GM23338 (cell line): Measurements from ENCODE around the gene LPCAT3. TPM values are rescaled to one million over a fixed set of nuclear protein-coding genes. Genes with fewer than 3 reads are reported as not detected.

Experiments used
- ATAC-seq: fragments of 200-7000 bp; cut with Tn5 transposase; 3 replicates; pipeline ENCODE4 v1.9.1; 2020
- DNase-seq: peaks from one replicate; pipeline ENCODE4 v3.0.0-alpha.2; 2015; ENCODE audit warnings: low spot score
- H2AFZ ChIP-seq: fragments of 200-600 bp; sonication (generic); 2 replicates; pipeline ENCODE4 v1.8.0; 2016; ENCODE audit warnings: antibody characterized with exemption, mild to moderate bottlenecking, moderate library complexity
- H3F3A ChIP-seq: fragments of 200-600 bp; sonication (generic); replicated peaks from 2 replicates; pipeline ENCODE4 v1.8.0; 2017; ENCODE audit warnings: antibody characterized with exemption, mixed run types, low read depth
- H3K27ac ChIP-seq: fragments of 200-600 bp; sonication (generic); 2 replicates; pipeline ENCODE4 v1.6.1; 2016; ENCODE audit warnings: low read depth
- H3K27me3 ChIP-seq: fragments of 200-600 bp; sonication (generic); 2 replicates; pipeline ENCODE4 v1.8.0; 2016; ENCODE audit warnings: mild to moderate bottlenecking, mixed run types, moderate library complexity; ENCODE audit not compliant: insufficient read depth
- H3K36me3 ChIP-seq: fragments of 200-600 bp; sonication (generic); 2 replicates; pipeline ENCODE4 v1.8.0; 2016; ENCODE audit warnings: mild to moderate bottlenecking; ENCODE audit not compliant: insufficient read depth
- H3K4me1 ChIP-seq: fragments of 200-600 bp; sonication (generic); 2 replicates; pipeline ENCODE4 v1.8.0; 2016; ENCODE audit warnings: mild to moderate bottlenecking, moderate library complexity; ENCODE audit not compliant: insufficient read depth
- H3K4me2 ChIP-seq: fragments of 200-600 bp; sonication (generic); 2 replicates; pipeline ENCODE4 v1.7.1; 2017; ENCODE audit warnings: mixed run types
- H3K4me3 ChIP-seq: fragments of 200-600 bp; sonication (generic); 2 replicates; pipeline ENCODE4 v1.6.1; 2016; ENCODE audit warnings: mixed run types
- H3K79me2 ChIP-seq: fragments of 200-600 bp; sonication (generic); replicated peaks from 2 replicates; pipeline ENCODE4 v1.8.0; 2017; ENCODE audit warnings: mild to moderate bottlenecking; ENCODE audit not compliant: insufficient read depth
- H3K9me2 ChIP-seq: fragments of 200-600 bp; sonication (generic); 2 replicates; pipeline ENCODE4 v1.8.0; 2017; ENCODE audit not compliant: insufficient read depth
- H4K20me1 ChIP-seq: fragments of 200-600 bp; sonication (generic); replicated peaks from 2 replicates; pipeline ENCODE4 v1.8.0; 2017; ENCODE audit warnings: mild to moderate bottlenecking; ENCODE audit not compliant: insufficient read depth
- H3K27ac Mint-ChIP-seq: 2 replicates; pipeline ENCODE4 v1.8.0; 2020; ENCODE audit warnings: inconsistent platforms, mild to moderate bottlenecking, moderate library complexity, mixed read lengths
- H3K27me3 Mint-ChIP-seq: 3 replicates; pipeline ENCODE4 v1.8.0; 2022; ENCODE audit warnings: low read depth, mild to moderate bottlenecking, moderate library complexity, mixed read lengths, inconsistent platforms; ENCODE audit not compliant: insufficient read depth, poor library complexity
- H3K36me3 Mint-ChIP-seq: 3 replicates; pipeline ENCODE4 v1.8.0; 2021; ENCODE audit warnings: low read depth, mild to moderate bottlenecking, inconsistent platforms, moderate library complexity, mixed read lengths
- H3K4me1 Mint-ChIP-seq: 3 replicates; pipeline ENCODE4 v1.8.0; 2020; ENCODE audit warnings: mild to moderate bottlenecking, inconsistent platforms, mixed read lengths
- H3K4me3 Mint-ChIP-seq: 3 replicates; pipeline ENCODE4 v1.8.0; 2021; ENCODE audit warnings: moderate library complexity, mild to moderate bottlenecking, inconsistent platforms, mixed read lengths
- H3K9me3 Mint-ChIP-seq: 3 replicates; pipeline ENCODE4 v1.8.0; 2020; ENCODE audit warnings: moderate library complexity, mild to moderate bottlenecking, inconsistent platforms, mixed read lengths
- CREB1 ChIP-seq: fragments of 250-450 bp; sonication (Bioruptor Pico); IDR thresholded peaks from 2 replicates; pipeline ENCODE4 v1.5.0; 2020; ENCODE audit warnings: low read depth, mild to moderate bottlenecking, moderate library complexity
- CTCF ChIP-seq, 2 experiments: fragments of 200-600 bp in 1 of 2; sonication (generic) in 1 of 2; conservative IDR thresholded peaks; 2 replicates each; pipeline versions ENCODE4 v1.5.1 to v1.6.1; 2016 to 2017; ENCODE audit warnings: antibody characterized with exemption in 2 of 2, low read depth in 2 of 2, mild to moderate bottlenecking in 2 of 2, moderate library complexity in 1 of 2
- POLR2AphosphoS5 ChIP-seq: IDR thresholded peaks from 2 replicates; pipeline ENCODE4 v1.6.1; 2016; ENCODE audit warnings: antibody characterized with exemption, low read depth
- REST ChIP-seq: IDR thresholded peaks from one replicate; pipeline ENCODE4 v1.6.1; 2018; ENCODE audit warnings: antibody characterized with exemption; ENCODE audit not compliant: unreplicated experiment
- polyA plus RNA-seq: library from polyadenylated mRNA; unstranded; fragments of >200 nt; fragmentation: Nextera tagmentation; extraction: Ambion mirVana; gene quantifications from 2 replicates; pipeline ENCODE4 v1.2.1, GENCODE V29; 2016
- total RNA-seq: library from RNA; depleted of rRNA; stranded (reverse); fragments of >200 nt; shearing (Covaris generic); gene quantifications from 2 replicates; pipeline ENCODE4 v1.2.3, GENCODE V29; 2014

Gene LPCAT3
- total and polyA plus RNA-seq, 2 experiments from 2014 or later = 21.4 to 51.5 TPM

- Histone ChIP-seq H3K27ac (peak overlapping the region; percentile 91), H3K79me2 (peaks cover 28% of the 10 kb centered on the region)
- H3K36me3 Mint-ChIP-seq = peaks cover 43% of the 10 kb centered on the region
These were observed 55.1 kb downstream of the LPCAT3 start for GRCh38 chr12:6963016-6963731.

GRCh38 chr12:6962285-6963015 is 55.8 kb downstream of the LPCAT3 start:
- Histone ChIP-seq H3K79me2 (peaks cover 21% of the 10 kb centered on the region), H3K27ac (peak overlapping the region; percentile 91), H3K36me3 (peaks cover 15% of the 10 kb centered on the region), H3K4me3 (peak overlapping the region; percentile 95), H3K27me3 (no peaks in the 10 kb centered on the region), H4K20me1 (peaks cover 4% of the 10 kb centered on the region; the same call in 1 of the 2 replicates), H3K4me2 (peak overlapping the region; percentile 98), H2AFZ (peak overlapping the region; percentile 83), H3F3A (peaks cover 45% of the 10 kb centered on the region), H3K4me1 (peaks cover 38% of the 10 kb centered on the region), H3K9me2 (no peaks in the 10 kb centered on the region)
- H3K9me3 Mint-ChIP-seq = no peaks in the 10 kb centered on the region
- H3K4me3 Mint-ChIP-seq = peak overlapping the region; percentile 86
- peak overlapping the region; percentile 98 for H3K27ac Mint-ChIP-seq
- DNase-seq = peak; percentile 58
- H3K36me3 Mint-ChIP-seq = peaks cover 35% of the 10 kb centered on the region
- peaks cover 25% of the 10 kb centered on the region for H3K27me3 Mint-ChIP-seq
- peaks cover 51% of the 10 kb centered on the region for H3K4me1 Mint-ChIP-seq
- TF ChIP-seq REST = no peak
- TF ChIP-seq CTCF (conservative IDR thresholded peaks at IDR 0.05; ENCODE audit: low read depth in 2 of 2) = 0 out of 4 replicates have a peak, but pooled peaks of 1 of the 2 experiments have one; percentile 11
- ATAC-seq = peak; percentile 9

More at GRCh38 chr12:6963016-6963731, 55.1 kb downstream of the LPCAT3 start:
- Mint-ChIP-seq H3K4me1 (peaks cover 51% of the 10 kb centered on the region), H3K4me3 (peak overlapping the region; percentile 86), H3K9me3 (no peaks in the 10 kb centered on the region), H3K27me3 (peaks cover 25% of the 10 kb centered on the region), H3K27ac (peak overlapping the region; percentile 98)
- Histone ChIP-seq H3K9me2 (no peaks in the 10 kb centered on the region), H3K4me2 (peak overlapping the region; percentile 98), H2AFZ (peak overlapping the region; percentile 83), H3K4me3 (peak overlapping the region; percentile 95), H3K4me1 (peaks cover 38% of the 10 kb centered on the region), H3K36me3 (peaks cover 21% of the 10 kb centered on the region), H3F3A (peaks cover 52% of the 10 kb centered on the region), H4K20me1 (peaks cover 4% of the 10 kb centered on the region; the same call in 1 of the 2 replicates), H3K27me3 (no peaks in the 10 kb centered on the region)
- DNase-seq (peak; percentile 95), ATAC-seq (peak; percentile 60)
- TF ChIP-seq CREB1 (CRISPR knock-in tag) = no peak
- peak; percentile 82 for TF ChIP-seq POLR2AphosphoS5
